Peyer's patch (tissue), 4 donors: ENCODE measurements around the gene RCOR1. TPM values are rescaled to one million over a fixed set of nuclear protein-coding genes. Genes with fewer than 3 reads are reported as not detected.
A peak's percentile ranks its signal among the peaks of the same experiment; 100 is the strongest.

Experiments
- DNase-seq, 3 donors: peaks; one replicate each; pipeline ENCODE4 v3.0.0-alpha.2; 2017 to 2019
- H3K27ac ChIP-seq, 4 donors: fragments of 200-600 bp; sonication (generic); one replicate each; pipeline ENCODE4 v1.5.1; 2016 to 2019
- H3K27me3 ChIP-seq, 2 donors: fragments of 200-600 bp; sonication (generic); one replicate each; pipeline ENCODE4 v1.5.1; 2019
- H3K36me3 ChIP-seq, 3 donors: fragments of 200-600 bp; sonication (generic); one replicate each; pipeline ENCODE4 v1.5.1; 2016 to 2019
- H3K4me1 ChIP-seq, 4 donors: fragments of 200-600 bp; sonication (generic); one replicate each; pipeline ENCODE4 v1.5.1; 2016 to 2019
- H3K4me3 ChIP-seq, 4 donors: fragments of 200-600 bp; sonication (generic); 1 replicate in 3 of 4; 2 replicates in 1 of 4; pipeline ENCODE4 v1.5.1; 2016 to 2019; ENCODE audit warnings: mild to moderate bottlenecking in 1 of 4
- H3K9me3 ChIP-seq, 4 donors: fragments of 200-600 bp; sonication (generic); one replicate each; pipeline ENCODE4 v1.5.1; 2016 to 2019; ENCODE audit warnings: mild to moderate bottlenecking in 1 of 4
- POLR2A ChIP-seq, 2 donors: fragments of 450-650 bp; IDR thresholded peaks; one replicate each; pipeline ENCODE4 v1.5.1; 2017; ENCODE audit warnings: antibody characterized with exemption in 2 of 2, mild to moderate bottlenecking in 2 of 2, moderate library complexity in 2 of 2
- total RNA-seq, 4 donors: library from RNA; depleted of rRNA; stranded (reverse); fragments of >200 nt; gene quantifications; one replicate each; pipeline ENCODE4 v1.1.0, GENCODE V29; 2016
- TF ChIP-seq, protein P1 (sequence below), 6 experiments: fragments of 450-650 bp in 4 of 6; fragments of 200-600 bp in 2 of 6; sonication (generic) in 1 of 6; IDR thresholded peaks; one replicate each; pipeline ENCODE4 v1.5.1; 2017 to 2019; ENCODE audit warnings: antibody characterized with exemption in 6 of 6, mild to moderate bottlenecking in 3 of 6, moderate library complexity in 1 of 6

RCOR1 gene
- total RNA-seq, 4 donors from 2014 or later = 16.5 to 26.3 (median 21.1) TPM

GRCh38 chr14:102736956-102737355 lies 144.5 kb downstream of the RCOR1 start:
- Histone ChIP-seq H3K4me1 (no peaks in the 10 kb centered on the region), H3K27ac (no peak overlapping the region), H3K4me3 (no peak overlapping the region), H3K9me3 (peaks cover 0 to 10% (median 0%) of the 10 kb centered on the region in 4 donors), H3K27me3 (no peaks in the 10 kb centered on the region), H3K36me3 (peaks cover 0 to 20% (median 0%) of the 10 kb centered on the region in 3 donors)
- TF ChIP-seq POLR2A (IDR thresholded peaks at IDR 0.05) = no peak
- TF ChIP-seq, protein P1, sequence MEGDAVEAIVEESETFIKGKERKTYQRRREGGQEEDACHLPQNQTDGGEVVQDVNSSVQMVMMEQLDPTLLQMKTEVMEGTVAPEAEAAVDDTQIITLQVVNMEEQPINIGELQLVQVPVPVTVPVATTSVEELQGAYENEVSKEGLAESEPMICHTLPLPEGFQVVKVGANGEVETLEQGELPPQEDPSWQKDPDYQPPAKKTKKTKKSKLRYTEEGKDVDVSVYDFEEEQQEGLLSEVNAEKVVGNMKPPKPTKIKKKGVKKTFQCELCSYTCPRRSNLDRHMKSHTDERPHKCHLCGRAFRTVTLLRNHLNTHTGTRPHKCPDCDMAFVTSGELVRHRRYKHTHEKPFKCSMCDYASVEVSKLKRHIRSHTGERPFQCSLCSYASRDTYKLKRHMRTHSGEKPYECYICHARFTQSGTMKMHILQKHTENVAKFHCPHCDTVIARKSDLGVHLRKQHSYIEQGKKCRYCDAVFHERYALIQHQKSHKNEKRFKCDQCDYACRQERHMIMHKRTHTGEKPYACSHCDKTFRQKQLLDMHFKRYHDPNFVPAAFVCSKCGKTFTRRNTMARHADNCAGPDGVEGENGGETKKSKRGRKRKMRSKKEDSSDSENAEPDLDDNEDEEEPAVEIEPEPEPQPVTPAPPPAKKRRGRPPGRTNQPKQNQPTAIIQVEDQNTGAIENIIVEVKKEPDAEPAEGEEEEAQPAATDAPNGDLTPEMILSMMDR (IDR thresholded peaks at IDR 0.05) = no peak
- no peak for DNase-seq

GRCh38 chr14:102737402-102738372 lies 145.2 kb downstream of the RCOR1 start:
- TF ChIP-seq POLR2A (IDR thresholded peaks at IDR 0.05) = no peak
- TF ChIP-seq, protein P1 (IDR thresholded peaks at IDR 0.05) = no peak
- peaks cover 0 to 20% (median 0%) of the 10 kb centered on the region in 3 donors for H3K36me3 ChIP-seq

DNA sequence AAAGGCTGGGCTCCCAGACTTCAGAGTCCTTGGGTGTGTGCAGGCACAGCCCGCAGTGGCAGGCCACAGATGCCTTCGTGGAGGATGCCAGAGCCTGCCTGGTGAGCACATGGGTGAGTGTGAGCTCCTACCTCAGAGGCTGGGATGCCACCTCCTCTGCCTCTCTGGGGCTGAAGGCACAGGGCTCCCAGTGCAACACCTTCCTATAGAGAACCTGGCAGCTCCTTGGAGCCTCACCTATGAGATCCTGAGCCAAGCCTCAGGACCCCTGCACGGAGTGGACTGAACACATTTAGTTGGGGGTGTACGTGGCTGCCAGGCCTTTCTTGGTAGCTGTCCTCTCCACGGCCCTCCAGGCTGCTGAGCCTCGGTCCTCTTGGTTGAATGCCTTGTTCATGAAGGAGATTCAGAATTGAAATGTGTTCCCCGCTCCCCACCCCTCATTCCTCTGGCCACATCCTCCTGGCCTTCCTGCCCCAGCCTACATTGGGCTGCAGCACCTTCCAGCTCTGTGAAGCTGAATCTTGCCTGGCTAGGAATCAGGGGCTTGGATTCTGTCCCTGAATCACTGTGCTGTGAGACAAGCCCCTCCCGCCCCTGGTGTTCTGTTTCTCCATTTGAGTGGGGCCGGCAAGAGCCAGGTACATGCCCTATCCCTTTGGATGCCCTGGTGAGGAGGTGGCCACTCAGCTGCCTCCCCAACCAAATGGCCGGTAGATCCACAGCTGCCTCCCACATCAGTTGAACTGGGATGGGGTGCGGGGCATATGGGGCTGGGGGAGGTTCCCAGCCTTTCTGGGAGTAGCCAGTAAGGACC lies 146.1 kb downstream of the RCOR1 start:
- Histone ChIP-seq H3K27ac (no peak overlapping the region), H3K4me1 (no peaks in the 10 kb centered on the region), H3K27me3 (no peaks in the 10 kb centered on the region), H3K9me3 (peaks cover 0 to 10% (median 0%) of the 10 kb centered on the region in 4 donors), H3K36me3 (peaks cover 0 to 16% (median 0%) of the 10 kb centered on the region in 3 donors), H3K4me3 (no peak overlapping the region)
- TF ChIP-seq, protein P1 (IDR thresholded peaks at IDR 0.05) = no peak
- TF ChIP-seq POLR2A (IDR thresholded peaks at IDR 0.05) = no peak
- peak in 1 of 3 donors; percentile 41 for DNase-seq

More at GRCh38 chr14:102737402-102738372, 145.2 kb downstream of the RCOR1 start:
- H3K9me3 ChIP-seq = peaks cover 0 to 10% (median 0%) of the 10 kb centered on the region in 4 donors
- H3K27me3 ChIP-seq = no peaks in the 10 kb centered on the region
- H3K27ac ChIP-seq = no peak overlapping the region
- no peaks in the 10 kb centered on the region for H3K4me1 ChIP-seq
- peak in 1 of 3 donors; percentile 43 for DNase-seq
- H3K4me3 ChIP-seq = no peak overlapping the region

DNA sequence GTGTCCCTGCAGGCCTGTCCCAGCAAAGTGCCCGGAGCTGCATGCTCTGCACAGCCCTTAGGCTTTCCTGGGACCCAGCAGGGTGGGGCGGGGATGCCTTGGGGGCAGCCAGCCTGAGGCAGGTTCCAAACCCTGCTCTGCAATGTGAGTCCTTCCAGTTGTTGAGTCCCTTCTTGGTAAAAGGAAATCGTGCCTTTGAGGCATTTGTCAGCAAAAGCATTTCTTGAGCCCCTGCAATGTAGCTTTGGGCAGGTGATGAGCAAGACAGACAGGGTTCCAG lies 146.7 kb downstream of the RCOR1 start:
- Histone ChIP-seq H3K36me3 (peaks cover 0 to 11% (median 0%) of the 10 kb centered on the region in 3 donors), H3K27ac (no peak overlapping the region), H3K9me3 (peaks cover 0 to 10% (median 0%) of the 10 kb centered on the region in 4 donors), H3K4me1 (no peaks in the 10 kb centered on the region), H3K27me3 (no peaks in the 10 kb centered on the region), H3K4me3 (no peak overlapping the region)
- TF ChIP-seq, protein P1 (IDR thresholded peaks at IDR 0.05) = no peak
- TF ChIP-seq POLR2A (IDR thresholded peaks at IDR 0.05) = no peak
- DNase-seq = no peak

DNA sequence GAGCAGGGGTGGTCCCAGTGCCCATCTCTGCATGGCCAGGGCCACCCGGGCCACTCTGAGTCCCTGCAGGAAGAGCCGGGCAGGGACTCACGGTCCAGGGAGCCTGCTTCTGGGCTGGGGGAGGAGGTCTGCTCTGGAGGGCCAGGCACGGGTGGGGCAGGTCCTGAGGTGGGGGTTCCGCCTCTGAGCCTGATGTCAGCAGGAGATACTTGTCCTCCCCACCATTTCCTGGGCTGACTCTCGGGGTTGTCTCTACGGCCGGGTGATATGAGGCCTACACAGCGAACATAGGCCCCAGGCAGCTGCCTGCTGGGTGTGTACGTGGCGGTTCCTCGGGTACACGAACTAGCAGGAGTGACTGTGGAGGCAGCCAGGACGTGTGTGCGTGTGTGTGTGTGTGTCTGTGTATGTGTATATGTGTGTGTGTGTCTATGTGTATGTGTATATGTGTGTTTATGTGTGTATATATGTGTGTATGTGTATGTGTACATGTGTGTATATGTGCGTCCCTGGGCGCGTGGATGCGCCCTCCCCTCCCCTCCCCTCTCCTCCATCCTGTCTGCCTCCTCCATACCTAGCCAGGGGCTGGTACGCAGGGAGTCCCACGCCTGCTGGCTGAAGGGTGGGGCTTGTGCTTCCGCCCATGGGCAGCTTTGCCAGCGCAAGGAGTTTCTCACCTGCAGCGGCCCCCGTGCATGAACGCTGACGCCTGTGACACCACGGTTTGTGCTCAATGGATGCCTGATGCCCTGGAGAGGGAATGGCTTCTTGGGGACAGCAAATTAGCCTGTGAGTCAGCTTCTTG lies 154.4 kb downstream of the RCOR1 start:
- Histone ChIP-seq H3K27me3 (no peaks in the 10 kb centered on the region), H3K4me3 (no peak overlapping the region), H3K4me1 (no peaks in the 10 kb centered on the region), H3K9me3 (no peaks in the 10 kb centered on the region), H3K27ac (no peak overlapping the region), H3K36me3 (peaks cover 0 to 9% (median 0%) of the 10 kb centered on the region in 3 donors)
- no peak for DNase-seq
- TF ChIP-seq POLR2A (IDR thresholded peaks at IDR 0.05) = no peak
- TF ChIP-seq, protein P1 (IDR thresholded peaks at IDR 0.05) = no peak
